GM23338 (cell line): ENCODE data around the gene TNFRSF8. TPM values are rescaled to one million over a fixed set of nuclear protein-coding genes. Genes with fewer than 3 reads are reported as not detected.

Experiments
- ATAC-seq: fragments of 200-7000 bp; cut with Tn5 transposase; 3 replicates; pipeline ENCODE4 v1.9.1; 2020
- DNase-seq: peaks from one replicate; pipeline ENCODE4 v3.0.0-alpha.2; 2015; ENCODE audit warnings: low spot score
- H2AFZ ChIP-seq: fragments of 200-600 bp; sonication (generic); 2 replicates; pipeline ENCODE4 v1.8.0; 2016; ENCODE audit warnings: antibody characterized with exemption, mild to moderate bottlenecking, moderate library complexity
- H3F3A ChIP-seq: fragments of 200-600 bp; sonication (generic); replicated peaks from 2 replicates; pipeline ENCODE4 v1.8.0; 2017; ENCODE audit warnings: antibody characterized with exemption, mixed run types, low read depth
- H3K27ac ChIP-seq: fragments of 200-600 bp; sonication (generic); 2 replicates; pipeline ENCODE4 v1.6.1; 2016; ENCODE audit warnings: low read depth
- H3K27me3 ChIP-seq: fragments of 200-600 bp; sonication (generic); 2 replicates; pipeline ENCODE4 v1.8.0; 2016; ENCODE audit warnings: mild to moderate bottlenecking, mixed run types, moderate library complexity; ENCODE audit not compliant: insufficient read depth
- H3K36me3 ChIP-seq: fragments of 200-600 bp; sonication (generic); 2 replicates; pipeline ENCODE4 v1.8.0; 2016; ENCODE audit warnings: mild to moderate bottlenecking; ENCODE audit not compliant: insufficient read depth
- H3K4me1 ChIP-seq: fragments of 200-600 bp; sonication (generic); 2 replicates; pipeline ENCODE4 v1.8.0; 2016; ENCODE audit warnings: mild to moderate bottlenecking, moderate library complexity; ENCODE audit not compliant: insufficient read depth
- H3K4me2 ChIP-seq: fragments of 200-600 bp; sonication (generic); 2 replicates; pipeline ENCODE4 v1.7.1; 2017; ENCODE audit warnings: mixed run types
- H3K4me3 ChIP-seq: fragments of 200-600 bp; sonication (generic); 2 replicates; pipeline ENCODE4 v1.6.1; 2016; ENCODE audit warnings: mixed run types
- H3K79me2 ChIP-seq: fragments of 200-600 bp; sonication (generic); replicated peaks from 2 replicates; pipeline ENCODE4 v1.8.0; 2017; ENCODE audit warnings: mild to moderate bottlenecking; ENCODE audit not compliant: insufficient read depth
- H3K9me2 ChIP-seq: fragments of 200-600 bp; sonication (generic); 2 replicates; pipeline ENCODE4 v1.8.0; 2017; ENCODE audit not compliant: insufficient read depth
- H4K20me1 ChIP-seq: fragments of 200-600 bp; sonication (generic); replicated peaks from 2 replicates; pipeline ENCODE4 v1.8.0; 2017; ENCODE audit warnings: mild to moderate bottlenecking; ENCODE audit not compliant: insufficient read depth
- H3K27ac Mint-ChIP-seq: 2 replicates; pipeline ENCODE4 v1.8.0; 2020; ENCODE audit warnings: inconsistent platforms, mild to moderate bottlenecking, moderate library complexity, mixed read lengths
- H3K27me3 Mint-ChIP-seq: 3 replicates; pipeline ENCODE4 v1.8.0; 2022; ENCODE audit warnings: low read depth, mild to moderate bottlenecking, moderate library complexity, mixed read lengths, inconsistent platforms; ENCODE audit not compliant: insufficient read depth, poor library complexity
- H3K36me3 Mint-ChIP-seq: 3 replicates; pipeline ENCODE4 v1.8.0; 2021; ENCODE audit warnings: low read depth, mild to moderate bottlenecking, inconsistent platforms, moderate library complexity, mixed read lengths
- H3K4me1 Mint-ChIP-seq: 3 replicates; pipeline ENCODE4 v1.8.0; 2020; ENCODE audit warnings: mild to moderate bottlenecking, inconsistent platforms, mixed read lengths
- H3K4me3 Mint-ChIP-seq: 3 replicates; pipeline ENCODE4 v1.8.0; 2021; ENCODE audit warnings: moderate library complexity, mild to moderate bottlenecking, inconsistent platforms, mixed read lengths
- H3K9me3 Mint-ChIP-seq: 3 replicates; pipeline ENCODE4 v1.8.0; 2020; ENCODE audit warnings: moderate library complexity, mild to moderate bottlenecking, inconsistent platforms, mixed read lengths
- CREB1 ChIP-seq: fragments of 250-450 bp; sonication (Bioruptor Pico); IDR thresholded peaks from 2 replicates; pipeline ENCODE4 v1.5.0; 2020; ENCODE audit warnings: low read depth, mild to moderate bottlenecking, moderate library complexity
- ETS1 ChIP-seq: IDR thresholded peaks from 2 replicates; pipeline ENCODE4 v1.6.1; 2016; ENCODE audit warnings: antibody characterized with exemption
- JUNB ChIP-seq: IDR thresholded peaks from one replicate; pipeline ENCODE4 v1.6.1; 2016; ENCODE audit warnings: antibody characterized with exemption; ENCODE audit not compliant: unreplicated experiment
- NANOG ChIP-seq: IDR thresholded peaks from 2 replicates; pipeline ENCODE4 v1.6.1; 2016; ENCODE audit warnings: antibody characterized with exemption, borderline replicate concordance
- POLR2AphosphoS5 ChIP-seq: IDR thresholded peaks from 2 replicates; pipeline ENCODE4 v1.6.1; 2016; ENCODE audit warnings: antibody characterized with exemption, low read depth
- STAT1 ChIP-seq: IDR thresholded peaks from one replicate; pipeline ENCODE4 v1.6.1; 2016; ENCODE audit warnings: antibody characterized with exemption; ENCODE audit not compliant: unreplicated experiment
- polyA plus RNA-seq: library from polyadenylated mRNA; unstranded; fragments of >200 nt; fragmentation: Nextera tagmentation; extraction: Ambion mirVana; gene quantifications from 2 replicates; pipeline ENCODE4 v1.2.1, GENCODE V29; 2016
- total RNA-seq: library from RNA; depleted of rRNA; stranded (reverse); fragments of >200 nt; shearing (Covaris generic); gene quantifications from 2 replicates; pipeline ENCODE4 v1.2.3, GENCODE V29; 2014
- TF ChIP-seq, protein P1 (sequence below): IDR thresholded peaks from one replicate; pipeline ENCODE4 v1.6.1; 2018; ENCODE audit warnings: antibody characterized with exemption; ENCODE audit not compliant: unreplicated experiment
- TF ChIP-seq, protein P2 (sequence below): fragments of 250-450 bp; sonication (Bioruptor Pico); IDR thresholded peaks from 2 replicates; pipeline ENCODE4 v1.5.0; 2020; ENCODE audit warnings: mild to moderate bottlenecking, moderate library complexity

The TNFRSF8 gene
- total and polyA plus RNA-seq, 2 experiments from 2014 or later = 11.7 to 28.2 TPM

GRCh38 chr1:12142891-12143630 is 80.0 kb downstream of the TNFRSF8 start:
- no peaks in the 10 kb centered on the region for H3K79me2 ChIP-seq
- H3K9me2 ChIP-seq = no peaks in the 10 kb centered on the region
- DNase-seq = no peak
- H3K27me3 Mint-ChIP-seq = peaks cover 3% of the 10 kb centered on the region
- H3K4me1 Mint-ChIP-seq = peaks cover 10% of the 10 kb centered on the region; the same call in 2 of the 3 replicates
- H3K4me3 ChIP-seq = no peak overlapping the region
- H4K20me1 ChIP-seq = no peaks in the 10 kb centered on the region
- H3K27ac ChIP-seq = no peak overlapping the region
- no peak overlapping the region for H3K27ac Mint-ChIP-seq
- ATAC-seq = no peak
- TF ChIP-seq, protein P1, sequence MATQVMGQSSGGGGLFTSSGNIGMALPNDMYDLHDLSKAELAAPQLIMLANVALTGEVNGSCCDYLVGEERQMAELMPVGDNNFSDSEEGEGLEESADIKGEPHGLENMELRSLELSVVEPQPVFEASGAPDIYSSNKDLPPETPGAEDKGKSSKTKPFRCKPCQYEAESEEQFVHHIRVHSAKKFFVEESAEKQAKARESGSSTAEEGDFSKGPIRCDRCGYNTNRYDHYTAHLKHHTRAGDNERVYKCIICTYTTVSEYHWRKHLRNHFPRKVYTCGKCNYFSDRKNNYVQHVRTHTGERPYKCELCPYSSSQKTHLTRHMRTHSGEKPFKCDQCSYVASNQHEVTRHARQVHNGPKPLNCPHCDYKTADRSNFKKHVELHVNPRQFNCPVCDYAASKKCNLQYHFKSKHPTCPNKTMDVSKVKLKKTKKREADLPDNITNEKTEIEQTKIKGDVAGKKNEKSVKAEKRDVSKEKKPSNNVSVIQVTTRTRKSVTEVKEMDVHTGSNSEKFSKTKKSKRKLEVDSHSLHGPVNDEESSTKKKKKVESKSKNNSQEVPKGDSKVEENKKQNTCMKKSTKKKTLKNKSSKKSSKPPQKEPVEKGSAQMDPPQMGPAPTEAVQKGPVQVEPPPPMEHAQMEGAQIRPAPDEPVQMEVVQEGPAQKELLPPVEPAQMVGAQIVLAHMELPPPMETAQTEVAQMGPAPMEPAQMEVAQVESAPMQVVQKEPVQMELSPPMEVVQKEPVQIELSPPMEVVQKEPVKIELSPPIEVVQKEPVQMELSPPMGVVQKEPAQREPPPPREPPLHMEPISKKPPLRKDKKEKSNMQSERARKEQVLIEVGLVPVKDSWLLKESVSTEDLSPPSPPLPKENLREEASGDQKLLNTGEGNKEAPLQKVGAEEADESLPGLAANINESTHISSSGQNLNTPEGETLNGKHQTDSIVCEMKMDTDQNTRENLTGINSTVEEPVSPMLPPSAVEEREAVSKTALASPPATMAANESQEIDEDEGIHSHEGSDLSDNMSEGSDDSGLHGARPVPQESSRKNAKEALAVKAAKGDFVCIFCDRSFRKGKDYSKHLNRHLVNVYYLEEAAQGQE = no peak
- no peak for TF ChIP-seq ETS1
- no peak for TF ChIP-seq STAT1
- TF ChIP-seq CREB1 (CRISPR knock-in tag) = no peak
- TF ChIP-seq POLR2AphosphoS5 = no peak
- TF ChIP-seq NANOG = no peak
- TF ChIP-seq JUNB = no peak
- TF ChIP-seq, protein P2, sequence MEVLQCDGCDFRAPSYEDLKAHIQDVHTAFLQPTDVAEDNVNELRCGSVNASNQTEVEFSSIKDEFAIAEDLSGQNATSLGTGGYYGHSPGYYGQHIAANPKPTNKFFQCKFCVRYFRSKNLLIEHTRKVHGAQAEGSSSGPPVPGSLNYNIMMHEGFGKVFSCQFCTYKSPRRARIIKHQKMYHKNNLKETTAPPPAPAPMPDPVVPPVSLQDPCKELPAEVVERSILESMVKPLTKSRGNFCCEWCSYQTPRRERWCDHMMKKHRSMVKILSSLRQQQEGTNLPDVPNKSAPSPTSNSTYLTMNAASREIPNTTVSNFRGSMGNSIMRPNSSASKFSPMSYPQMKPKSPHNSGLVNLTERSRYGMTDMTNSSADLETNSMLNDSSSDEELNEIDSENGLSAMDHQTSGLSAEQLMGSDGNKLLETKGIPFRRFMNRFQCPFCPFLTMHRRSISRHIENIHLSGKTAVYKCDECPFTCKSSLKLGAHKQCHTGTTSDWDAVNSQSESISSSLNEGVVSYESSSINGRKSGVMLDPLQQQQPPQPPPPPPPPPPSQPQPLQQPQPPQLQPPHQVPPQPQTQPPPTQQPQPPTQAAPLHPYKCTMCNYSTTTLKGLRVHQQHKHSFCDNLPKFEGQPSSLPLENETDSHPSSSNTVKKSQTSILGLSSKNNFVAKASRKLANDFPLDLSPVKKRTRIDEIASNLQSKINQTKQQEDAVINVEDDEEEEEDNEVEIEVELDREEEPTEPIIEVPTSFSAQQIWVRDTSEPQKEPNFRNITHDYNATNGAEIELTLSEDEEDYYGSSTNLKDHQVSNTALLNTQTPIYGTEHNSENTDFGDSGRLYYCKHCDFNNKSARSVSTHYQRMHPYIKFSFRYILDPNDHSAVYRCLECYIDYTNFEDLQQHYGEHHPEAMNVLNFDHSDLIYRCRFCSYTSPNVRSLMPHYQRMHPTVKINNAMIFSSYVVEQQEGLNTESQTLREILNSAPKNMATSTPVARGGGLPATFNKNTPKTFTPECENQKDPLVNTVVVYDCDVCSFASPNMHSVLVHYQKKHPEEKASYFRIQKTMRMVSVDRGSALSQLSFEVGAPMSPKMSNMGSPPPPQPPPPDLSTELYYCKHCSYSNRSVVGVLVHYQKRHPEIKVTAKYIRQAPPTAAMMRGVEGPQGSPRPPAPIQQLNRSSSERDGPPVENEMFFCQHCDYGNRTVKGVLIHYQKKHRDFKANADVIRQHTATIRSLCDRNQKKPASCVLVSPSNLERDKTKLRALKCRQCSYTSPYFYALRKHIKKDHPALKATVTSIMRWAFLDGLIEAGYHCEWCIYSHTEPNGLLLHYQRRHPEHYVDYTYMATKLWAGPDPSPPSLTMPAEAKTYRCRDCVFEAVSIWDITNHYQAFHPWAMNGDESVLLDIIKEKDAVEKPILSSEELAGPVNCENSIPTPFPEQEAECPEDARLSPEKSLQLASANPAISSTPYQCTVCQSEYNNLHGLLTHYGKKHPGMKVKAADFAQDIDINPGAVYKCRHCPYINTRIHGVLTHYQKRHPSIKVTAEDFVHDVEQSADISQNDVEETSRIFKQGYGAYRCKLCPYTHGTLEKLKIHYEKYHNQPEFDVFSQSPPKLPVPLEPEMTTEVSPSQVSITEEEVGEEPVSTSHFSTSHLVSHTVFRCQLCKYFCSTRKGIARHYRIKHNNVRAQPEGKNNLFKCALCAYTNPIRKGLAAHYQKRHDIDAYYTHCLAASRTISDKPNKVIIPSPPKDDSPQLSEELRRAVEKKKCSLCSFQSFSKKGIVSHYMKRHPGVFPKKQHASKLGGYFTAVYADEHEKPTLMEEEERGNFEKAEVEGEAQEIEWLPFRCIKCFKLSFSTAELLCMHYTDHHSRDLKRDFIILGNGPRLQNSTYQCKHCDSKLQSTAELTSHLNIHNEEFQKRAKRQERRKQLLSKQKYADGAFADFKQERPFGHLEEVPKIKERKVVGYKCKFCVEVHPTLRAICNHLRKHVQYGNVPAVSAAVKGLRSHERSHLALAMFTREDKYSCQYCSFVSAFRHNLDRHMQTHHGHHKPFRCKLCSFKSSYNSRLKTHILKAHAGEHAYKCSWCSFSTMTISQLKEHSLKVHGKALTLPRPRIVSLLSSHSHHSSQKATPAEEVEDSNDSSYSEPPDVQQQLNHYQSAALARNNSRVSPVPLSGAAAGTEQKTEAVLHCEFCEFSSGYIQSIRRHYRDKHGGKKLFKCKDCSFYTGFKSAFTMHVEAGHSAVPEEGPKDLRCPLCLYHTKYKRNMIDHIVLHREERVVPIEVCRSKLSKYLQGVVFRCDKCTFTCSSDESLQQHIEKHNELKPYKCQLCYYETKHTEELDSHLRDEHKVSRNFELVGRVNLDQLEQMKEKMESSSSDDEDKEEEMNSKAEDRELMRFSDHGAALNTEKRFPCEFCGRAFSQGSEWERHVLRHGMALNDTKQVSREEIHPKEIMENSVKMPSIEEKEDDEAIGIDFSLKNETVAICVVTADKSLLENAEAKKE (CRISPR knock-in tag) = no peak
- H3F3A ChIP-seq = 0 out of 2 replicates have a peak, but pooled peaks cover 10% of the 10 kb centered on the region
- no peak overlapping the region for H3K4me2 ChIP-seq
- no peak overlapping the region for H2AFZ ChIP-seq
- H3K9me3 Mint-ChIP-seq = no peaks in the 10 kb centered on the region
- H3K36me3 ChIP-seq = no peaks in the 10 kb centered on the region; the same call in 1 of the 2 replicates
- H3K36me3 Mint-ChIP-seq = no peaks in the 10 kb centered on the region
- H3K4me3 Mint-ChIP-seq = no peak overlapping the region
- H3K4me1 ChIP-seq = no peaks in the 10 kb centered on the region
- H3K27me3 ChIP-seq = no peaks in the 10 kb centered on the region
